Measurements from ENCODE around the gene DNMT3A. TPM values are rescaled to one million over a fixed set of nuclear protein-coding genes. Genes with fewer than 3 reads are reported as not detected.
A peak's percentile ranks its signal among the peaks of the same experiment; 100 is the strongest.

Gene DNMT3A
- total RNA-seq, 1 experiment from 2014 or later: 4.3 TPM

DNA sequence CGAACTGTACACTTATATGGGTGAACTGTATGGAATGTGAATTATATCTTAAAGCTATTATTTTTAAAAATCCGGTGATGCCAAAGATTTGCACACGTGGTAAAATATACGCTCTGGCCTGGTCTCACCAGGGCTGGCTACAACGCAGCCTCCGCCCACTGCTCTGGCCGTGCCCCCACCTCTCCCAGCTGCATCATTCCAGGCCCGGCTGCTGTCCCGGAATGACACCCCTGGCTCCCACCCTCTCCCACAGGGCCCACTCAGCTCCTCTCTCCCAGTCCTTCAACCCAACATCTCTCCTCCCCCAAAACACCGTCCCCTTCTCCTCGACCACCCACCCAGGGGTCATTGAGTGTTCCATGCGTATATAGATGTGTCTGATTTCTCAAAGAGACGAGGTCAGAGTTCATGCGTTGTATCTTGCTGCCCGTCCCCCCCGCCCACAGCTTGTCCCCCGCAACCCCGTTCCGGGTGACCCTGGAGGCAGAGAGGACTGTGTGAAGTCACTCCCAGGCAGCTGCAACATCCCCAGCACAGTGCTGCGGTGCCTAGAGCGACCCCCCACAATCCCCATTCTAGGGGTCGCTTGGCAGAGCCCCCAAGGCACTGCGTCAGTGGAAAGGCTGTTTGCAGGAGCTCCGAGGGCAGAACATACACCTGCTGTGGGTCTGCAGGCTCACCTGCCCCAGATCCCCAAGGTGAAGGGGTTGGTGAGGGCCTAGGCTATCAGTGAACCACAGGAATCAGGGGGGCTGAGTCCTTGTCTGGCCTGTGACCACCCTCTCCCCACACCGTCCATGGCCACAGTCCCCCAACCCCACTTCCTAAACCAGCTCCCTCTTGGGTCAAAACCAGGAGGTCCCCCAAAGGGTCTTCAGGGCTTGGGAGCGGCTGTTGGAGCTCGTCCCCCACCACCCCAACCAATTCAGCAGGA is 13.3 kb downstream of the DNMT3A start:
- no peak for DNase-seq (ENCODE audit: low read depth)

DNA sequence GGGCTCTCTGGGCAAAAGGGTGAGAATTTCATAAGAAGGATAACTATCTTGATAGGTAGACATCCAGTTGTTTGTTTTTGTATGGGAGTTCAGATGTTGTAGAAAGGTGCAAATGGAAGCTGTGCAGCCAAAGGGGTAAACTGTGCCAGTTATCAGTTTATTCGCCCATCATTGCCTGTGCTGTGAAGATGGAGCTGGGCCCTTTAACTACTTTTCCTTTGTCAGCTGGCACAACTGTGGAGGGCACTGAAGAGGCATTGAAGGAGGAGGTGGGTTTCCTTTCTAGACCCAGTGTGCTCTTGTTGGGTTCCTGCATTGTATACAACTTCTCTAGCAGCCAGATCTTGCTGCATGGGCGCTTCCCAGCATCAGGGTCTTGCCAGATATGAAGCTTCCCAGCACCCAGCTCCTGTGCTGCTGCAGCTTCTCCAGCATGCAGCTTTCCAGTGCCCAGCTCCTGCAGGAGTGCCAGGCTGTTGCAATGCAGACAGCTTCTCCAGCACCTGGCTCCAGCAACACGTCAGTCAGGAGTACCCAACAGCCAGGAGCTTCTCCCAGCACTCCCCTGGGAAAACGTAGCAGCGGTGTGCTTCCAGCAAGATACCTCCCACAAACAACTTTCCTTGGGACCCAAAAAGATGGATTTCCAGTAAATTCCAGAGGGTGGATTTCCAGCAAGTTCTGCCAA is 15.3 kb downstream of the DNMT3A start:
- no peak for DNase-seq (ENCODE audit: low read depth)

DNA sequence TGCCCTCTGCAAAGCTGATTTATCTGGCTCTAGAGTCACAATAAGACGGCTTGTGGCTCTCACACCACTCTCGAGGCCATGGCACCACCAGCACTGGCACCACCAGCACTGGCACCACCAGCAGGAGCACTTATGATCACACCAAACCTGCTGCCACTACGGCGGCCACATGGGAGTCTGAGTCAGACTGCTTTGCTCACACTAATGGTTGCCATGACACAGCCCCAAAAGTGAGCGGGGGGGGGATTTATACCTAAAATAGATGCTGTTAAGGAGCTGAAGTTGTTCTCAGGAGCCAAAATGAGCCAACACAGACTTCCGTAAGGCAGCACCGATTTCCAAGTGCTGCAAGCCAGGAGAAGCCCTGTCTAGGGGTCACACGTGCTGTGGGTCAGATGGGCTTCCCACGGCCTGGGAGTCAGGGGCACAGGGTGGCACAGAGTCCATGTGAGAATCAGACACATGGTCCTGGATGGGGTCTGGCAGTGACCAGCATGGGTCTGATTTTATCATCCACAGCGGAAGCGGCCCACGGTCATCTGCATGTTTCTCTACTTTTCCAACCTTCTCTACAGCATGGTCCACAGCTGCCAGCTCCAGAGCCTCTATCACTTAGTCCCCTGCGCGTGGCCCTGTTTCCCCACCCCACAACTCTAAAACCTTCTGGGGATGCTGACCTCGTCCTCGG is 16.7 kb downstream of the DNMT3A start:
- DNase-seq (ENCODE audit: low read depth): no peak

DNA sequence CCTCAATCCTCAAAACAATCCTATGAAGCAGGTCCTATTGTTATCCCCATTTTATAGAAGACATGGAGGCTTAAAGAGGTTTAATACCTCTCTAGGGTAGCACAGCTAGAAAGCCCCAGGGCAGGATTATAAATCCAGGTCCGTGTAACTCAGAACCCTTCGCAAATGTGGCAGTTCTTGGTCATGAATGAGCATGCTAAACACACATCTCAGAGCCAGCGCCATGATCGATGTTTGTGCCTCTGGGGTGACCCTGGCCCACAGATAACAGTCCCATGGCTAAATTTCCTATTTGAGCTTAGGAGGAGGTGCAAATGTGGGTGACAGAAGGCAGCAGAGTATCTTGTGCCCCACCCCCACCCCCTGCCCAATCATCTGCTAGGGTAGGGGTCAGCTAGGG is 17.5 kb downstream of the DNMT3A start:
- DNase-seq (ENCODE audit: low read depth): no peak

DNA sequence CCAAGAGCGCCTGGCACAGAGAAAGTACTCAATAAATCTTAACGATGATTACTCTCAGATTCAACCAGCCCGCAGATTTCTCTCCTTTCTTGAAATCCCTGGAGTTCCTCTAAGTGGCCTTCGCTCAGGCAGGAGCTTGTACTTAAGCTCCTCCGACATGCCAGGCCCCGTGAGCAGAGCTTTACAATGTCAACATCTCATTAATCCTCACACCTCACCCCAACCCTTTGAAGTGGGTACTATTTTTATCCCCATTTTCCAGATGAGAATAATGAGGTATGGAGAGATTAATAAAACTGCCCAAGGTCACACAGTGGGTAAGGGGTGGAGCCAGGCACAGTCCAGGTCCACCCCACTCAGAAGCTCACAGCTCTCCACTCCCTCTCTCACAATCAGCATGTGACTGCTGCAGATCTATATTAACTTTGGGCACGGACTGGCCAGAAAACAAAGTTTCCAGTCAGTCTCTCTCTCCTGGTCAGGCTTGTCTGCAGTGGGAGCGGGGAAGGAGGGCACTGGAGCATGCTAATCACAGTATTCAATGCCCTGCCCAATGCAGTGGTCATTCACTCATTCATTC is 18.0 kb downstream of the DNMT3A start:
- no peak for DNase-seq (ENCODE audit: low read depth)

DNA sequence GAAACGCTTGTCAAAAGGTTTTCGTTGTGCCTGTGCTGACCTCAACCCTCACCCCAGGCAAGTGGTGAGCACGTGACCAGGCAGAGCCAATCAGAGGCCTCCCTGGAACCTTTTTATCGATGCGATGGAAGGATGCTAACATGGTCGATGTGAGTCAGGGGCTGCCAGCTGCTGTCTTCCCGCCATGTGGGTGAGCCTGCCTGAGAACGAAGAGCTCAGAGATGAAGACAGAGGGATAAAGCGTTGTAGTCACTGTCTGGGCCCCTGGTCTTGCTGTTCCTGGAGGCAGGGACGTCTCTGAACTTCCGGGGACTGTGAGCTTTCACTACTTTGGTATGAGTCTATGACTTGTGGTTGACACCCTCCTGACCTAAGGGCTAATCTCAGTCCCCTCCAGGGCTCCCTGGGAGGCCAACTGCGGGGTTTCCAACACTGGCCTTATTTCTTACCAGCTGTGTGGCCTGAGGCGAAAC is 18.6 kb downstream of the DNMT3A start:
- no peak for DNase-seq (ENCODE audit: low read depth)

DNA sequence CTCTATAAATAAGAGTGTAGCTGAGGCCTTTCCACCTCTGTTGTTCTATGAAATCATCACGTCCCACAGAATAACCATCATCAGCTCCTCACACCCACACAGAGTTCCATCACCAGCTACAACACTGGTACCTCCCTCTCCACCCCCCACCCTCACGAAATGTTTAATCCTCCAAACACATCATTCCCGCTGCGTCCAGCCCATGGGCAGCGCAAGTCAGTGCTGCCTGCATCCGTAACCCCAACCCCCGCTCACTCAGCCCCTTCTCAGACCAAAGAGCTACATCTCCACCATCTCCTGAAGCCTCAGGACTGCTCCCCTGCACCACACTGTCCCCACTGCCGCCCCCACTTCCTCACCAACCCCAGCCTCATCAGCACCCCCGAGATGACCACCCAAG is 19.4 kb downstream of the DNMT3A start:
- DNase-seq (ENCODE audit: low read depth): no peak

DNA sequence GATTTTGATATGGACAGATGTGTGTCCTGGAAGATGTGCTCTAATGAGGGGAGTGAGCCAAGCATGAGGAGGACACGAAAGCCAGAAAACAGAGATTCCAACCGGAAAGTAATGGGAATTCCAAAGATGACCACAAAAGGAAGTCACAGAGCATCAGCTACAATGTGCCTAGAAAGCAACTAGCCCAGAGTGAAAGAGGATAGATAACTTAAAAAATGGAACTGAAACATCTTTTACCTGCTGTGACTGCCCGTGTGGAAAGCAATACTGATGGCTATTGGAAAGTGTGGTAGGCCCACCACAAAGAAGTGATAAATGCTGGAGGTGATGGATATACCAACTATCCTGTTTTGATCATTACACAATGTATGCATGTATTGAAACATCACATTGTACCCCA is 21.6 kb downstream of the DNMT3A start:
- DNase-seq (ENCODE audit: low read depth): no peak

DNA sequence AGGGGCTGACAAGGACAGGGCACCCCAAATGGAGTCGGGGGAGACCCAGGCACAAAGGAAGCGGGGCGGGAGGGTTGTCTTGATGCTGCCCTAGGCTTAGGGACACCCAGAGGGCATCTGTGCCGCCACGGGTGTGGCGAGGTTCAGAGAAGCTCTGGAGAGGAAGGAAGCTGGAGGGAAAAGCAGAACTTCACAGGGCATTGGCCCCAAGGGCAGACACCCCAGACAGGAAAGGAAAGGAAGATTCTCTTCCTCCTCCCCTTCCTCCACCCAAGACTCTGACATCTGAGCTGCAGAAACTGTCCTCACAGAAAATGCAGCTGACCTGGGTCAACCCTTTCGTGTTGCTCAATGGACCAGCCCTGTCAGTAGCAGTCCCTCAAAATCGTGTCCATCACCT is 25.6 kb downstream of the DNMT3A start:
- DNase-seq (ENCODE audit: low read depth): no peak

DNA sequence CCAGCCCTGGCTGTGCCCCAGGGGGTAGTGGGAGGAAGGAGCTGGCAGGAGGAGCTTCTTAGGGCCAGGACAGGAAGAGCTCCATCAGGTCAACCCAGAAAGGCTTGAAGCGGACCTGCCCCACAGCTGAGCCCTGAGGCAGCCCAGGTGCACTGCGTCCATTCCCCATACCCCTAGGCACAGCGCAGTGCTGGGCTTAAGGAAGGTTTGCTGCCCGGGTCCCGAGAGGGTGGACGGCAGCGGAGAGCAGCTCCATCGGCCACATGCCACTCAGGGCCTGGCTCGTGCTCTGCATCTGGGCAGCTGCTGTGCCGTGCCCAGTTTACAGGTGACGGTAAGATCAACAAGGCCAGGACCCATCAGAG is 26.4 kb downstream of the DNMT3A start:
- DNase-seq (ENCODE audit: low read depth): no peak

DNA sequence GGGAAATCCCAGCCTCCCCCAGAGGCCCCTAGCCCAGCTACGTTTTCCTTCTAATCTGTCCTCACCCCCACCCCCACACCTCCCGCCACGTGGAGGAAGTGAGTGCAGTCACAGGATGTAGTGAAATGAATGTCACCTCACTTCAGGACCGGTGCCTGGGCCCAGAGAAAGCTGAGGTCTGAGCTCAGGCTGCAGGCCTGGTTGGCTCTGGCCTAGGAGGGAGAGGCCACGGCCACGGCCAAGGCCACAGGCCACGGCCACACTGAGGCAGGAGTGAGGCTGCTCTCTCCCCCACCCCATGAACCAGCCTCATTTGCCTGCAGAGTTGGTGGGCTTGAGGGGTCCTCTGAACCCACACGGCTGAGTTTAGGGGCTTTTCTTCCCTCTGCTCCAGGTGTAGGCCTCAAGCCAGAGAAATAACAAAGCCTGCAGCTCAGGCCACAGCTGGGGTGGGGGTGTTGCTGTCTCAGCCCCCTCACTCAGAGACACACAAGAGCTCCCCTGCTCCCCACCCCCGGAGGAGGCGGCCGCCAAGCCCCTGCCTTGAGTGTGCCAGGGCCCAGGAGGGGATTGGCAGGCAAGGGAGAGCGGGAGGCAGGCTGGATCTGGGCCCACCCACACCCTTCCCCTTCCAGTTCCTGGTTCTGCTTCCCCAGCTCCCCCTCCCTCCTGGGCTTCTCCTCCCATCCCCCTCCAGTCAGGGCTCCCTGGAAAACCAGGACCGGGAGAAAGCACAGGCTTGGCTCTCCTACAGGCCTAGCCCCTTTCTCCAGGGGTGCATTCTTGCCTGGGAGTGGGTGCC is 27.0 kb downstream of the DNMT3A start:
- no peak for DNase-seq (ENCODE audit: low read depth)

DNA sequence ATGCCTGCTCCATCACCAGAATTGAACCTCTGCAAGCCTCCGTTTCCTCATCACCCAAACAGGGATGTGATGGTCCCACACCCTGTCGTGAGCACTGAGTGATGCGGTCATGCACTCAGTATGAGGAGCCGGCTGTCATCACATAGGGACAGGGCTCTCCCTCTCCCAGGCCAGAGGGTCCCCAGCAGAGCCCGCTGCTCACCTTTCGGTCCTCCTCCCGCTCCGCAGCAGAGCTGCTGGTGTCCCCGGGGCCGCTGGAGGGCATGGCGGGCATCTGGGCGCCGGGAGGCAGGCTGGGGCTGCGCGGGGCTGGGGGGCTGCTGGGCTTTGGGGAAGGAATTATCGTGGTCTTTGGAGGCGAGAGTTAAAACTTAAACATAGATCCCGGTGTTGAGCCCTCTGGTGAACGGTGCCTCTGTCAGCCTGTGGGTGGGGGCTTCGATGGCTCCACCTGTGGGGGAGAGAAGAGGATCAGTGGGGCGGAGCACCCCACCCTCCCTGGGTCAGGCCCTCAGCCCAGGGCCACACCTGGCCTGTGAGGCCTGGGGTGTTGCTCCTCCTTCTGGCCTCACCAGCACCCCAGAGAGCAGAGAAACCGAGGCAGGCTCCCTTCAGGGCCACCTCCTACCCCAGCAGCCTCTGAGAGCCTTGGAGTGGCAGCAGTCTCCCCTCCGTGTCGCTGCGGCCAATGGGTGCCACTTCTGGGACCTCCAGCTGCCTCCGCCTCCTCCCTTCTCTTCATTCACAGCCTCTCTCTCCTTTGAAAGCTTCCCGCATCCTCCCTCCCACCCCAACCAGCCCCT is 27.8 kb downstream of the DNMT3A start:
- no peak for DNase-seq (ENCODE audit: low read depth)

DNA sequence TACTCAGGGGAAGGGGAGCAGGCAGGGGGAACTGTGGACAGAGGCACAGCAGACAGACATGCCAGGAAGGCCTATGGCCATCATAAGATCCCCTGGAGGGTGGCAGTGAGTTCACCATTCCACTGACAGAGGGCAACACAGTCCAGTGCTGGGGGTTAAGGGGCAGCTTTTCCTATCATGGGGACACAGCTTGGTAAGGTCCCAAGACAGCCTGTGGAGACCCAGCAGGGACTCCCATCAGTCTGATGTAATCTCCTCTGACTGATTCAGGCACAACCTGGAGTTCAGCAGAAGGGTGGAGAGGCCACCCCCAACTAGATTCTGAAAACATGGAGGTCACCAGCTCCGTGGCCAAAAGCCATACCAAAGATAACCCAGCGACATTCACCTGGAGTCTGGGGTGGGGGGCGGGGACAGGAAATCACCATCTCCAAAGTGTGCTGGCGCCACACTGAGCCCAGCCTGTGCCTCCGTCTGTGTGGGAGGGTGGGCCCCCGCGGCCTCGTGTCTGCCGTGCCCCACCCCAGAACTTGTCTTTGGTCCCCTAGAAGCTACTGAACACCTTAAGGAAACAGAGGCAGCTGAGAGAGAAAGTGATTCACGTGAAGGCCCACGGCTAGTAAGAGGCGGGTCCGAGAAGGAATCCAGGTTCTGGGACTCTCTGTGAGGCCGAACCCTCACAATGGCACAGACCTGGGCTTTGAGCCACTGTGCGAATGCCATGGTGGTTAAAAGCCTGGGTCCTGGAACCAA is 28.6 kb downstream of the DNMT3A start:
- no peak for DNase-seq (ENCODE audit: low read depth)

DNA sequence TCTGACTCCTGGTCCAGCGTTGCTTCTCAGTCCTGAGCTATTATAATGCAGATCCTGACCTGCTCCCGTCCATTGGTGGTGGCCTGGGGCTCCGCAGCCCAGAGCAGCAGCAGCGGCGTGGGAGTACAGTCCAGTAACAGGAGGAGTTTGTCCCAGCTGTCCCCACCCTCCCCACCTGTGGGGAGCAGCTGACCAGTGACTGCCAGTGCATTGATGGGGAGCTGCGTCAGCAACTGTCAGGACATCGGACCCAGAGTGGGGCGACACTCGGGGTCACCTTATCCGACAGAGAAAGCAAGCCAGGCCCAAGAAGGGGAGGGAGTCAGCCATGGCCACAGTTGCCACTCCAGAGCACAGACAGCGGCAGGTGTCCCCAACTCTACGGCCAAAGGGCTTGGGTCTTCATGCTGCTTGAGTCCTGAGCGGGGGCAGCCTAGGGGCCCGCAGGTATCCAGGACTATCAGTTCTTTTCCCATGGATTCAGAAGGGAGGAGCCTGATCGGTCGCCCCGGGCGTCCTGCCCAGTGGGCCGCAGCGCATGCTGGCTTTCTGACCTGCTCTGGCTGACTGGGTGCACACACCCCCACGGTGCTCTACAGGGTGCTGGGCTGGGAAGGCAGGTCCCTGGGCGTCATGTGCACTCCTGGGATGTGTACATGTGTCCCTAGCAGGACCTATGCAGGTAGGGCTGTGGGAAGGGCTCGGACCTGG is 29.7 kb downstream of the DNMT3A start:
- DNase-seq (ENCODE audit: low read depth): no peak

DNA sequence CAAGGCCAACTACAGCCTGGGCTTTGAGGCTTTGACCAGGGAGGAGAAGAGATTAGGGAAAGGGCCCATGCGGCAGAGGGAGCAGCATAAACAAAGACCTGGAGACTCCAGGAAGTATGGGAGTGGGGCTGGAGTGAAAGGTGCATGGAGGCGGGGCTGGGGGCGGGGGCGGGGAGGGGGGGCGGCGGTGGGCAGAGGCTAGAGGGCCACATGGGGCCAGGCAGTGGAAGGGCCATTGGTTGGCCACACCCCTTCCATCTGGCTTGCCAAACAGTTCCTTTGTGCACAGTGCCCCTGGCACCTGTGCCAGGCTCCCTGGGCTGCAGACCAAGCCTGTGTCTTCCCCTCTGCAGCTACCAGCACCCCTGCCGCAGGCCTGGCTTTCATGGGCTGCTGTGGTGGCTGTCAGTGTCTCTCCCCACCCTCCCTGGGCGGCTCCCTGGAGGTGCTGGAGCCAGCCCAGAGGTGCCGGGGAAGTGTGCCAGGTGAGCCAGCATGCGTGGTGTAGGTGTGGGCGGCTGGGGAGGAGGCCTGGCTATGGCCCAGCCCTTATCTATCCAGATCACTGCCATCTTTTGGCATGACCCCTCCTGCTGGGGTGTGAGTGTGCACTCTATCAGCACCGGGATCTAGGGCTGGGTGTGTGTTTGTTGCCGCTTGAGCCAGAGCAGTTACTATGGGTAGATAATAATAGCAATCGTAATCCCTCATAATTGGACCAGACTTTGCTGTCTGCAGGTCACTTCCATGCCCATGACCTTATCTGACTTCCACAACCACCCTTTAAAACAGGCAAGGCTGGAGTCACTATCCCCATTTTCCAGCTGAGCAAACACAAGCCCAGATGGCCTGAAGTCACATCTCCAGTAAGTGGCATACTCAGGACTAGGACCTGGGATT is 30.5 kb downstream of the DNMT3A start:
- DNase-seq (ENCODE audit: low read depth): no peak

DNA sequence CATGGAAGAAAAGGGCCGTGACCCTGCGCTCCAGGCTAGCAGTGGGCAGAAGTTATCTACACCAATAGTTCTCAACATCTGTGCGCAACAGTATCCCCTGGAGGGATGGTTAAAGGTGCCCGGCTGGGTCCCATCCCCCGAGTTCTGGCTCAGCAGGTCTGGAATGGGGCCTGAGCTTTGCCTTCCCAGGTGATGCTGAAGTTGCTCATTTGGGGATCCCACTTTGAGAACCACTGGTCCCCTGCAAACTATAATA is 31.1 kb downstream of the DNMT3A start:
- DNase-seq (ENCODE audit: low read depth): no peak

DNA sequence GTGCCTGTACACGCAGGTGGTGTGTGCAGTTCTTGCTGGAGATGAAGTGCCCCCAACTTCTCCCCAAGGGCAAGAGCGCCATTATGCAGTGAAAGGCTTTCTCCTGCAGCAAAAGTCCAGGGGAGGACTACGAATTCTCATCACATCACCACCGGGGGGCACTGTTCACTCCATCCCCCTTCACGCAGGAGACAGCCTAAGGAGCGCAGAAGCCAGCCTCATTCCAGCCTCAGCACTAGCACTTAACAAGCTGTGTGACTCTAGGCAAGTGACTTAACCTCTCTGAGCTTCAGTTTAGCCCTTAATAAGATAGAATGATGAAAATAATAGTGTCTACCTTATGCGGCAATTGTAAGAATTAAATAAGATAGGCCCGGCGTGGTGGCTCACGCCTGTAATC is 32.3 kb downstream of the DNMT3A start:
- DNase-seq (ENCODE audit: low read depth): peak; percentile 56

DNA sequence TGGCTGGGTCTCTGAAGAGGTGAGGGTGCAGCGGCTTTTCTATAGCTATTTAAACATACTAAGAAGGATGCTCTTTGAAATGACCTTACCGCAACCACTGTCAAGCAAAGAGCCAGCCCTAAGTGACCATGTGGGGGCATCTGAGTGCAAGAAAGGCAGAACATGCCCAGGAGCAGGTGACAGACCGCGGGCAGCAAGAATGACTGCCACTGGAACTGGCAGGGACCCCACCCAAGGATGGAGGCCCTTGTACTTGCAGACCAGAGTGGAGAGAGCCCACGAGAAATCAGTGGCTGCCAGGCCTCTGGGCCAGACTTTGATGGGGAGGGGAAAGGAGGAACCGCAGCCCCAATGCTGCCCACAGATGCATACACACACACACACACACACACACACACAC is 33.1 kb downstream of the DNMT3A start:
- DNase-seq (ENCODE audit: low read depth): no peak

Measured in HT1080 (cell line).